Right cardiac atrium (tissue), 5 donors: ENCODE results near the gene STX16. TPM values are rescaled to one million over a fixed set of nuclear protein-coding genes. Genes with fewer than 3 reads are reported as not detected.

Experiments
- ATAC-seq, 2 donors: fragments of 200-7000 bp; cut with Tn5 transposase; one replicate each; pipeline versions ENCODE4 v1.8.0 to v1.9.1; 2020; ENCODE audit warnings: moderate library complexity in 2 of 2, mild to moderate bottlenecking in 1 of 2
- DNase-seq, 3 donors: peaks; one replicate each; pipeline ENCODE4 v3.0.0-alpha.2; 2020
- H3K27ac ChIP-seq: one replicate; pipeline ENCODE4 v1.5.1; 2013; ENCODE audit warnings: mild to moderate bottlenecking, low read length, control low read depth, moderate library complexity
- H3K27me3 ChIP-seq: one replicate; pipeline ENCODE4 v1.6.1; 2013; ENCODE audit not compliant: control insufficient read depth, insufficient read depth
- H3K4me1 ChIP-seq: one replicate; pipeline ENCODE4 v1.6.1; 2013; ENCODE audit warnings: low read length; ENCODE audit not compliant: control insufficient read depth, insufficient read depth
- H3K4me3 ChIP-seq: one replicate; pipeline ENCODE4 v1.5.1; 2013; ENCODE audit warnings: low read length, control low read depth
- H3K9me3 ChIP-seq: one replicate; pipeline ENCODE4 v1.6.1; 2013; ENCODE audit warnings: low read length; ENCODE audit not compliant: control insufficient read depth
- WGBS: extraction: QIAGEN DNeasy Blood & Tissue Kit; methylation state at CpG from one replicate; pipeline ENCODE4 v1.1.7; 2013; 5-methylcytosine and 5-hydroxymethylcytosine counted together
- intact Hi-C, 4 donors: fragments of 100-400 bp; cut with DNase I; formaldehyde crosslinking; loops; one replicate each; pipeline versions ENCODE4 v1.11.0 to v1.14.0; 2022 to 2023
- polyA plus RNA-seq: library from polyadenylated mRNA; stranded (reverse); fragments of 200-250 nt; gene quantifications from one replicate; pipeline ENCODE4 v1.2.3, GENCODE V29; 2013
- total RNA-seq, 4 donors: library from RNA; stranded (reverse); fragmentation: NEBNext Ultra II Directional; extraction: Animal tissue kit (Norgen Biotek cat#: 25700); gene quantifications; one replicate each; pipeline ENCODE4 v1.2.1, GENCODE V29; 2021
- donor health status: healthy with polysubstance abuse.
- donor health status: DM: no; HTN: yes; CAD: no.
- donor health status: DM: no; HTN: no; CAD: no.
- donor health status: DM: no; HTN: yes; CAD: no; lungs with severe emphysema.
- donor health status: DM: yes; HTN: yes; CAD: no.

The STX16 gene
- total and polyA plus RNA-seq, 5 donors, result 28.0 to 35.0 (median 33.0) TPM

DNA sequence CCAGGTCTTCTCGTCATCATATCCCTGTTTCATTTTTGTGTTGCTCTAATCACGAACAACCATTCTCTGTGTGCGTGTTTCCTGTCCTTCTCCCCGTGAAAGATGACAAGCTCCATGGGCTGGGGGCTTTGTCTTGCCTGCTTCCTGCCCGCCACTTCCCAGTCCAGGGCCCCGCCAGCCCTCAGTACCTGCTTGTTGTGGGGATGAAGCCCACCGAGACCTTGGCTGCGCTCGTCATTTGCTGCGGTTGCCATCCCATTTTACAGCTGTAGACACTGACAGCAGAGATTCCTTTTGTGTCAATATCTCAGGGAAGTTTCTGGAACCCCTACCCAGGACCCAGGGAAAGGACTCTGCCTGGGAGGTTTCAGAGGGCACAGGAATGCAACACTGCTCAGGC is 40.3 kb upstream of the STX16 start:
- ATAC-seq, result no peak
- no peak for DNase-seq
- WGBS, result 86% methylated on average over 10 of the region's 10 CpGs
- H3K4me3 ChIP-seq, result no peak overlapping the region
- intact Hi-C loops, result no loop called here
- no peaks in the 10 kb centered on the region for H3K9me3 ChIP-seq
- H3K4me1 ChIP-seq, result no peaks in the 10 kb centered on the region
- no peaks in the 10 kb centered on the region for H3K27me3 ChIP-seq
- no peak overlapping the region for H3K27ac ChIP-seq

DNA sequence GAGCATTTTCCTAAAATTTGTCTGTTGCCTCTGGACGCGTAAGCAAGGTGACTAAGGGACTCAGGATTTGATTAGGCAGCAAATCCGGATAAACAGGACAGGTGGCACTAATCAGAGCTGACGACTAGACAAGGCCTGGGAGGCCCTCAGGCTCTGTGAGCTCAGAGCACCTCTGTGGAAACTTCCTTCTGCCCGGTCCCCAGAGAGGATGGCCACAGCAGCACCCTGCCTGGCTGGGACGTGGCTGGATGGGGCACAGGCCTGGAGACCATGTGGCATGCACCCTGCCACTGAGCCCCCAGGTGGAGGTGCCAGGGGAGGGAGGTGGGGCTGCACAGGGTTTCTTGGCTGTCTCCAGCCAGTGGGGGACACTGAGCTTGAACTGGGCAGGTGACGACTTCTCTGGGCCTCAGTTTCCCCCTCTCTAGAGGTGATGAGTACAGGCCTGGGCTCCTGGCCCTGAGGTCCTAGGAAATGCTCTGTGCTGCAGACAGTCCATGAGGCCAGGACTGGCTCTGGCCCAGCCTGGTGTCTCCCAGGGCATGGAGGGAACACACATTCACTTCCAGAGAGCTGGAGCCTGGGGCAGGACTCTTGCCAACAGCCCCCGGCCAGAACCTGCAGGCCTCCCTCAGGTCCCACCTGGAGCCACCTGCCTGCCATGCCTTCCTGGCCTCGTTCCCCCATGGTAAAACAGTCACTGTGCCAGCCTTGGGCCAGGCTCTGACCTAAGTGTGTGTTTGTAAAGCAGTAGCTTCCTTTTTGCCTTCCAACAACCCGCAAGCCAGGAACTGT is 39.6 kb upstream of the STX16 start:
- no peaks in the 10 kb centered on the region for H3K4me1 ChIP-seq
- no peak overlapping the region for H3K4me3 ChIP-seq
- intact Hi-C loops, result no loop called here
- H3K27ac ChIP-seq, result no peak overlapping the region
- WGBS, result 67% methylated on average over 10 of the region's 10 CpGs
- no peaks in the 10 kb centered on the region for H3K27me3 ChIP-seq
- DNase-seq (peak in 2 of 3 donors; percentile 69 to 76), ATAC-seq (peak; percentile 12 to 22)
- no peaks in the 10 kb centered on the region for H3K9me3 ChIP-seq

DNA sequence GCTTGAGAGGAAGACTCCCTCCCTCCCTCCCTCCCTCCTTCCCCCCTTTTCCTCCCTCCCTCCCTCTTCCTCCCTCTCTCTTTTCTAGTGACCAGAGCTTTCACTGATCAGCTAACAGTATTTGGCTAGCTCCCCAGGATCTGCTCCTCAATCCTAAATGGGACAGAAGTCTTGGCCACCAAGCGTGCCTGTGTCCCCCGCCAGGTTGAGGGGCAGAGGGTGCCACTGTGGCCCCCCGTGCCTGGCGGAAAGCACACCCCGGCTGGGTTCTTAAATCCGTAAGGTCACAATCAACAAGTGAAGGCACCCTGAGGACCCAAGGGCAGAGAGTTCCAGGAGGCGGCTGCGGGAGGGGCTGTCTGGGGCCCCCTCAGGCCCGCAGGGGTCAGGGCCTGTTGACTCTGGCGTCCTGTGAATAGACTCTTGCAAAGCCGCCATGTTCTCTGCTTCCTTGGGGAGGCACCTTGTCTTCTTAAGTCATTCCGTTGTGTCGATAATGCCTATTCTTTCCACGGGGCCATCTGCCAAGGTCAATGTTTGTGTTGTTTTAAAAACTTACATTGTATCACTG is 38.9 kb upstream of the STX16 start:
- no peaks in the 10 kb centered on the region for H3K27me3 ChIP-seq
- 41% methylated on average over 14 of the region's 14 CpGs for WGBS
- ATAC-seq (peak; percentile 81 to 94), DNase-seq (peak; percentile 60 to 80 (median 68))
- intact Hi-C loops, result no loop called here
- H3K27ac ChIP-seq, result no peak overlapping the region
- no peaks in the 10 kb centered on the region for H3K9me3 ChIP-seq
- H3K4me1 ChIP-seq, result no peaks in the 10 kb centered on the region
- H3K4me3 ChIP-seq, result no peak overlapping the region

DNA sequence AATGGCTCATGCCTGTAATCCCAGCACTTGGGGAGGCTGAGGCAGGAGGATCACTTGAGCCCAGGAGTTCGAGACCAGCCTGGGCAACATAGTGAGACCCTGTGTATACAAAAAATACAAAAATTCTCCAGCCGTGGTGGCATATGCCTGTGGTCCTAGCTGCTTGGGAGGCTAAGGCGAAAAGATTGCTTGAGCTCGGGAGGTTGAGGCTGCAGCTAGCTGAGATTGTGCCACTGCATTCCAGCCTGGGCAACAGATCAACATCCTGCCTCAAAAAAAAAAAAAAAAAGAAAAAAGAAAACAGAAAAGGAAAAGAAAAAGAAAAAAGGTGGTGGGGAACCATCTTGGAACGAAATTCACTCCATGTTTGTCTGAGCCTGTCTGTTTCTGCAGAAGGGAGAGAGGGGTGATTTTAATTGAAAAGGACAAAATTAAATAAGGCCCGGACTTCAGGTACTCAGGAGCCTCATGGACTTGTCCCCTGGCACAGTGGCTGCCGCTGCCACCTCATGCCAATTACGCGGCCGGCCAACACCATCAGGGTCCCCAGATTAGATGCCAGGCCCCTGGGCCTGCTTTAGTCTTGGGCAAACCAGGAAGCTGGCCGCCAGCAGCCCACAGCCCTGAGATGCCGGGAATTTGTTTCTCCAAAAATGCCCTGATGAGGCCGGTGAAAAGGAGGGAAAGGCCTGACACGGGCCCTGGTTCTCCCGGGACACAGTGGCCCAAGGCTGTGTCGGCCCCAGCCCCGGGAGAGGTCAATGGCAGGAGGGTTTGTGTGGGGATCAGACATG is 37.8 kb upstream of the STX16 start:
- 92% methylated on average over 17 of the region's 17 CpGs for WGBS
- H3K27me3 ChIP-seq, result no peaks in the 10 kb centered on the region
- ATAC-seq, result no peak
- DNase-seq, result no peak
- H3K9me3 ChIP-seq, result no peaks in the 10 kb centered on the region
- intact Hi-C loops, result no loop called here
- H3K4me3 ChIP-seq, result no peak overlapping the region
- no peaks in the 10 kb centered on the region for H3K4me1 ChIP-seq
- no peak overlapping the region for H3K27ac ChIP-seq

DNA sequence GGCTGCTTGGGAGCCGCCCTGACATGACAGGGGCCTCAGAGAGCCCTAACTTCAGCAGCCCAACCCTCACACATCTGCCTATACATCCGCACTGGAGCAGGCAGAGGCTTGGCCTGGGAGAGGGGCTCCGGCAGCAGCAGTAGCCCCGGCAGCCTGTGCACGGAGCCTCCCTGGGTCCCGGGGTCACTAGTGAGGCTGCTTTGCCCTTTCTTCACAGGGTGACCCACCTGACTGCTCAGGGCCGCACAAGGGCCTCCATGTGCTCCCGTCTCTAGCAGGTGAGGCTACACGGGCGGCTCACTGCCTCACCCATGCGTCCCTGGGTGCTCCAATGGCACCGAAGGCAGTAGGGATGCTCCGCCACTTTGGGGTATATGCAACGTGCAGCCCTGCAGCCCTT is 36.7 kb upstream of the STX16 start:
- Histone ChIP-seq H3K4me1 (no peaks in the 10 kb centered on the region), H3K4me3 (no peak overlapping the region), H3K27ac (no peak overlapping the region), H3K27me3 (no peaks in the 10 kb centered on the region), H3K9me3 (no peaks in the 10 kb centered on the region)
- DNase-seq (no peak), ATAC-seq (no peak)
- WGBS, result 94% methylated on average over 14 of the region's 14 CpGs
- intact Hi-C loops, result no loop called here

DNA sequence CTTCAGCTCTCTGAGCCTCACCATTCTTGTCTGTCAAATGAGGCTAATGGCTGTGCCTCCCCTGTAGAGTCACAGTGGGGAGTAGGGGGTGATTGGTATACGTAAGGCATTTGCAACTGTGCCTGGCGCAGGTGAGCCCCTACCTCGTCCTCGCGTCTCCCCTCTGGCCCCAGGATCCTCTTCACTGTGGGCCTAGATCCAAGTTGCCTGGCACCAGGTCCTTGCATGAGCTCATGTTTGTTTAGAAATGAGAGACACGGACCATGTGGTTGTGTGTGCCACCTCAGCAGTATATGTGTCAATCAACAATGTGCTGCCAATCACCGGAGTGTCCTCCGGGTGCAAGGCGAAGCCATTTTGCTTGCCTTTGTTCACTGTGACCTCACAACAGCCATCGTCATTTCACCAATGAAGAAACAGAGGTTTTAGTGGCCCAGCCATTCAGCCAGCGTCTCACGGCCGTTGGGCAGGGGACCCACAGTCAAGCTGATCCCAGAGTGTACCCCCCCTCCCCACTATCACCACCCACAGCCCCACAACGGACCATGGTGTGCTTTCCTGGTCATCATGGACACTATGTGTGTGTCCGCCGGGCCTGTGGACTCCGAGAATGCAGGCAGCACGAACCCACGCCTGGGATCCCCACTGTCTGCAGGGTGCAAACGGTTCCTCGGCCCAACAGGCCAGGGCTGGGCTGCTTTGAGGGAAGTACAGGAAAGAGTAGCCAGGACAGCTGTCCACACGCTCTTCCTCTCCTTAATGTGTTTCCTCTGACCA is 35.9 kb upstream of the STX16 start:
- Histone ChIP-seq H3K27me3 (no peaks in the 10 kb centered on the region), H3K4me3 (no peak overlapping the region), H3K9me3 (no peaks in the 10 kb centered on the region), H3K4me1 (no peaks in the 10 kb centered on the region), H3K27ac (no peak overlapping the region)
- peak in 1 of 3 donors; percentile 7 for DNase-seq
- 87% methylated on average over 22 of the region's 22 CpGs for WGBS
- no peak for ATAC-seq
- intact Hi-C loops, result no loop called here

DNA sequence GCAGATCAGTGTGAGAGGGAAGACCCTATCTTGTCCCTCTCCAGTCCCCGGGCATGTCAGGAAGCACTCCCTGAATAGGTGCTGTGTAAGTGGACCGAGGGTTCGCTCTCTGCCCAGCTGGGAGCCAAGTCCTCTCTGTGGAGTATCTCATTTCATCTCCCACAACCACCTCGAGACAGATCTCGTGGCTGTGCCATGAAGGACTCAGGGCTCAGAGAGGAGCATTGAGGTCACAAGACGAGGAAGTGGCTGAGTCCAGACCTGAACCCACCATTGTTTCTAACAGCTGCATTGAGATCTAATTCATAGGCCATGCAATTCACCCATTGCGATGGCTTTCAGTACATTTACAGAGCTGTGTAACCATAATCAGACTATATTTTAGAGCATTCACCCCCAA is 34.7 kb upstream of the STX16 start:
- H3K9me3 ChIP-seq, result no peaks in the 10 kb centered on the region
- no peak for DNase-seq
- no peaks in the 10 kb centered on the region for H3K4me1 ChIP-seq
- H3K27ac ChIP-seq, result no peak overlapping the region
- H3K4me3 ChIP-seq, result no peak overlapping the region
- intact Hi-C loops, result no loop called here
- 88% methylated on average over 7 of the region's 7 CpGs for WGBS
- H3K27me3 ChIP-seq, result no peaks in the 10 kb centered on the region
- no peak for ATAC-seq

DNA sequence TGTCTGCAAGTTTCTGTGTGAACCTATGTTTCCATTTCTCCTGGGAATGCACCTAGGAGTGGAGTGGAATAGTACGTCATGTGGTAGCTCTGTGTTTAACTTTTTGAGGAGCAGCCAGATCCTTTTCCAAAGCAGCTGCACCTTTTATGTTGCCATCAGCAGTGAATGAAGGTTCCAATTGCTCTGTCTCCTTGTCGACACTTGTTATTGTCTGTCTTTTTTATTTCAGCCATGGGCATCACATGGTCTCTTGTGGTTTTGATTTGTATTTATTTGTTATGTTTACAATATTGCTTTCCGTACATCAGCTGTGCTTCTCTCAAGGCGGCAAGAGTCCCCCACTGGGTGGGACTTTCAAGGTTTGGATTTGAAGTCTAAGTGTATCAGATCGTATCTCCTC is 33.9 kb upstream of the STX16 start:
- WGBS, result 93% methylated on average over 5 of the region's 5 CpGs
- Histone ChIP-seq H3K27me3 (no peaks in the 10 kb centered on the region), H3K4me3 (no peak overlapping the region), H3K27ac (no peak overlapping the region), H3K4me1 (no peaks in the 10 kb centered on the region), H3K9me3 (no peaks in the 10 kb centered on the region)
- no peak for ATAC-seq
- intact Hi-C loops, result no loop called here
- no peak for DNase-seq

DNA sequence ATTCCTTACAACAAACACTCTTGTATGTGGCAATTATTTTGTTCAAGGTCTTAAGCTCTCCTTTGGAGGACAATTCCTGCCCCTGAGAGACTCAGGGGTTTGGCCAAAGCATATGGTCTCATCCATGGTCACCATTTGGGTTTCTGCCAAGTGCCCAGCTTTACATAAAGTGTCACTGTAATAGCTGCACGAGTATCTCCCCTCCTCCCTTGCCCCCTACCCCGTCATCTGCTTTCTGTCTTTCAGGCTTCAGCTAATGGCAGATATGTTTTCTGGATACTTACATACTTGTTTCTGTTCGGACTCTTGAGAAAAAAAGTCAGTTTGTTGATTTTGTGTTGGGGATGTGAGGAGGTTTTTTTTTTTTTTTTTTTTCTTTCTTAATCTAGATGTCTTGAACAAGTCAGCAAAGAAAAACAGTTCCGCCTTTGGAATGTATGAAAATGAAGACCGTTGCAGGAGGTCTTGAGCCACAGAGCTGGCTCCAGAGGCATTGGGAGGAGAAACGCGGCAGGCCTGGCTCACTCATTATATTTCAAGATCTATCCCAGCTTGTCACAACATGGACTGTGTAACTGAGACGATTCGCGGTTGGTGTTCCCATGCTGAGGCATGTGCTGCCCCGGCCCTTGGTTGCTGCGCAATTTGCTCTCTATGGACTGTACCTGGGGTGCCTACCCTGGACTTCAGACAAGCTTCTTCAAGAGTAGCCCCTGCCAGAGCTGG is 32.6 kb upstream of the STX16 start:
- intact Hi-C loops, result no loop called here
- peak; percentile 28 to 36 for ATAC-seq
- H3K27me3 ChIP-seq, result no peaks in the 10 kb centered on the region
- peak in 1 of 3 donors; percentile 78 for DNase-seq
- WGBS, result 48% methylated on average over 12 of the region's 12 CpGs
- H3K4me1 ChIP-seq, result no peaks in the 10 kb centered on the region
- H3K27ac ChIP-seq, result no peak overlapping the region
- H3K9me3 ChIP-seq, result no peaks in the 10 kb centered on the region
- H3K4me3 ChIP-seq, result no peak overlapping the region

DNA sequence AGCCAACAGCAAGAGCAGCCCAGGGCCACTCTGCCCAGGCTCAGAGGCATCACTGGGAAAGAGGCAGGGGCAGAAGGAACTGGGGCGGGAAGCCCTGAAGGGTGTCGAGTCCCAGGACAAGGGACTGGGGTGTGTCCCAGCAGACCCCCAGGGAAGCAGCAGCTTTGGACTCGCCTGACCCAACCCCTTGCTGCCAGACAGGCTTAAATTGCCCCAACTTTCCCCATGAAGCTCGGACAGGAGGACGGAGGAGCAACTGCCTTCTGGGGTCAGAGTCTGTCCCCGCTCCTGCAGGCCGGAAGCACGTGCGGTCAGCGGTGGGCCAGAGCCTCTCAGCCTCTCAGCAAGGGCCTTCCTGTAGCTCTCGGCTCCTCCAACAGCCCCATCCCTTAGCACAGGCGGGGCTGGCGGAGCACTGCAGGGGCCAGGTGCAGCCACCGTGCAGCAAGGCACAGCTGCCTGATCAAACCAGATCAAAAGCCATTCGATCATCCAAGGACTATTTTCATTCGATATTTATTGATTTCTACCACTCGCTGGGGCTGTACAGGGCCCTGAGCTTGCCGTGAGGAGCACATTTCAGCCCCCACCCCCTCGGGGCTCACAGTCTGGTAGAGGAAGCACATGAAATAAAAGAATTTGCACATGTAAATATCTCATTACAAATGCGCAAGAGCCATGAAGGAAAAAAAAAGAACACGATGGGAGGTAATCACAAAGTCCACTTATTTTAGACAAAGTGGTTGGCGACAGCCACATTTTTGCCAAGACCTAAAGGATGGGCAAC is 31.8 kb upstream of the STX16 start:
- DNase-seq, result no peak
- intact Hi-C loops, result no loop called here
- ATAC-seq, result no peak
- WGBS, result 77% methylated on average over 22 of the region's 22 CpGs
- Histone ChIP-seq H3K4me1 (no peaks in the 10 kb centered on the region), H3K27me3 (no peaks in the 10 kb centered on the region), H3K9me3 (no peaks in the 10 kb centered on the region), H3K27ac (no peak overlapping the region), H3K4me3 (no peak overlapping the region)
